ENCODE results near the gene FAM107B.
"Not testable (repeated sequence)": the region's sequence is repeated elsewhere in the genome, so short reads cannot be mapped to it uniquely, and the experiment has no call there.

FAM107B gene

DNA sequence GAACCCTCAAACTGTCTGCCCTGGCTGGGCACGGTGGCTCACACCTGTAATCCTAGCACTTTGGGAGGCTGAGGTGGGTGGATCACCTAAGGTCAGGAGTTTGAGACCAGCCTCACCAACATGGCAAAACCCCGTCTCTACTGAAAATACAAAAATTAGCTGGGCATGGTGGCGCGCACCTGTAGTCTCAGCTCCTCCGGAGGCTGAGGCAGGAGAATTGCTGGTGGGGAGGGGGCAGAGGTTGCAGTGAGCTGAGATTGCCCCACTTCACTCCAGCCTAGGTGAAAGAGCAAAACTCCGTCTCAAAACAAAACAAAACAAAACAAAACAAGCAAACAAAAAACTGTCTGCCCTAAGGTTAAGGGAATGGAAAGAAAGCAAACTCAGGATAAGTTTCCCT lies 115.6 kb downstream of the FAM107B start:
- DNase-seq, result not testable (repeated sequence)

GRCh38 chr10:14658331-14659127 lies 116.2 kb downstream of the FAM107B start:
- DNase-seq, result no peak

DNA sequence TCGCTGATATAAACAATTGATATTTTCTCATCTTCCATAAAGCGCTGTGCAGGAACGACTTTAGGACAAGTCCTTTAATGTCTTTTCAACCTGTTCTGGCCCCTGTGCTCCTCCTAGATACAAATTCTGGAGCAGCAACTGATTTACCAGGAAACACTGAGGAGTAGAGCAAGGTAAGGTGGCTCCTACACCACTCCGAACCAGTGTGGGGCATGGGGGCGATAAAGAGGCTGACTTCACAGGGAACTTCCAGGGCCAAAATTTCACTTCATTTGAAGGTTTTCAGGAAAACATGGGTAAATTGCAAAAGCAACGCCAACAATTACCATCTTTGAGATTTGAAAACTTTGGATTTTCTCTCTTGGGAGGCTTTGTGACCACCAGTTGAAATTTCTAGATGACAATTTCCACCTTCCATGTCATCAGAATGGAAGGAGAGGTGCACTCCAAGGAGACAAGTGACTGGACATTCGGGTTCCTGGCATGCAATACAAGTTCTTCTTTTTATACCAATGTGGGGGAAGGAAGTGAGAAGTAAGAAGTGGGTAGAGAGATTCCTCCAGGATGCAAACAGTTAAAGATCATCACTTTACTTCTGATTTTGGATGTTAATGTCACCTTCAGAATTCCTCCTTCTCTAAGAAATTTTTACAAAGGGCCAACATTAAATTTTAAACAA lies 118.5 kb downstream of the FAM107B start:
- DNase-seq, result no peak

GRCh38 chr10:14654821-14655382 lies 119.8 kb downstream of the FAM107B start:
- DNase-seq, result no peak

- DNase-seq, result no peak
These were observed 121.2 kb downstream of the FAM107B start for GRCh38 chr10:14653271-14654161.

- no peak for DNase-seq
These were observed 121.9 kb downstream of the FAM107B start for GRCh38 chr10:14652816-14653215.

- no peak for DNase-seq
These were observed 122.6 kb downstream of the FAM107B start for GRCh38 chr10:14652067-14652466.

DNA sequence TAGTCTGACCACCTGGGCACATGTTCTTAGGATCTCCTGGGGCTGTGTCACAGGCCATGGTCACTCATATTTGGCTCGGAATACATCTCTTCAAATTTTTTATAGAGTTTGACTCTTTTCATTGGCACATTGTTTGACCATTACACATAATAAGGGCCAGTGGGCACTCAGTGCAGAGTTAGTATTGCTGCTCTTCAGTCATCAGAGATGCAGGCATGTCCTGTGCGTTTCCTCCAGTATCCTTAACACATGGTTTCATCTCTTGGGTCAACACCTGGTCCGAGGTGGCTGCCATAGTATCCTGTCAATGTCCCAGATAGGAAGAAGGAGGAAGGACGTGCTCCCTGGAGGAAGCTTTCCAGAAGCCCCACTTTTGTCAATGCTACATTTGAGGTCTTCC lies 125.0 kb downstream of the FAM107B start:
- DNase-seq, result no peak

DNA sequence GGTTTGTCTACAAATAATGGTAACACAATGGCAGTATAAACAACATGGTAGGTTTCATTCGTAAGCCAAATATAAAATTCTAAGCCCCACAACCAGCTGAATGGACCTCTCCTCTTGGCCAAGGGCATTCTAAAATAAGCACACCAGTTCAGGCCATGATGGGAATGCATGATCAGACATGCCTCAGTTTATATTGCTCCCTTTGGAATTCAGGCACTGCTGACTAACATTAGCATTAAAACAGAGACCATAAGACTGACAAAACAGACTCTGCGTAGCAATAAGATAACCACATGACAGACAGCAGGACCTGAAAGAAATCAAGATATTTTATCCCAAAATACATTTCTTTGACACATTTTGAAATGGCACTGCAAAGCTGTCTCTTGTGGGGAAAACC lies 125.8 kb downstream of the FAM107B start:
- no peak for DNase-seq

DNA sequence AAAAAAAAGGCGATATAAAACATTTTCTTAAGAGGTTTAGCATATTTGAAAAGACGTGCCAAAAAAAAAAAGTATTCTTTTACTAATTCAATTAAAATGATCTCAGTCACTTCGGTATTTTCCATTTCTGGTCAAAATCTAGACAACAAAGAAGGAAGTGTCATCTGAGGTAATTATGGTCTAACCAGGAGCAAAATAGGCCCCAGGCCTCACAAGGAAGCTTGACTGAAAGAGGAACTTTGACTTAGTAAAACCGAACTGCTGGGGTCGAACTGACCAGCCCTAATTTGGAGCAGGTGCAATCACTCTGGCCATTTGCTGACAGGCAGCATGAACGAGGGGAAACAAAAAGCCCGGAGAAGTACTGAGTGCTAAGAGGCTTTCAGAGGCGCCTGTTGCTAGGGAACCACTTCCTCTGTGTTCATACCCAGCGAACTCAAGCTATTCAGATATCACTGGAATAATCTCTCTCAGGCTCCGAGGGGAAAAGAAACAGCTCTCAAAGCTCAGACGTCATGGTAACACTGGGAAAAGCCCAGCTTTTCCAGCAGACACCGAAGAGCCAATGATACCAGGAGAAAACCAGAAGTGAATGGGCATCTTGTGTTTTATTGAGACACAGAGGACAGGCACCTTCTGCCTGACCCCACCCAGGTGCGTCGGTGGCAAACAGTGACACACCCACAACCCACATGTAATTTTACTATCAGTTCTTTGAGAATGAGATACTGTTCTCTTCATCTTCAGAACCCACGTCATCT lies 126.5 kb downstream of the FAM107B start:
- peak; percentile 2 for DNase-seq

GRCh38 chr10:14645239-14645960 lies 129.3 kb downstream of the FAM107B start:
- DNase-seq, result no peak

- DNase-seq, result no peak
These were observed 135.1 kb downstream of the FAM107B start for GRCh38 chr10:14639637-14640036.

DNA sequence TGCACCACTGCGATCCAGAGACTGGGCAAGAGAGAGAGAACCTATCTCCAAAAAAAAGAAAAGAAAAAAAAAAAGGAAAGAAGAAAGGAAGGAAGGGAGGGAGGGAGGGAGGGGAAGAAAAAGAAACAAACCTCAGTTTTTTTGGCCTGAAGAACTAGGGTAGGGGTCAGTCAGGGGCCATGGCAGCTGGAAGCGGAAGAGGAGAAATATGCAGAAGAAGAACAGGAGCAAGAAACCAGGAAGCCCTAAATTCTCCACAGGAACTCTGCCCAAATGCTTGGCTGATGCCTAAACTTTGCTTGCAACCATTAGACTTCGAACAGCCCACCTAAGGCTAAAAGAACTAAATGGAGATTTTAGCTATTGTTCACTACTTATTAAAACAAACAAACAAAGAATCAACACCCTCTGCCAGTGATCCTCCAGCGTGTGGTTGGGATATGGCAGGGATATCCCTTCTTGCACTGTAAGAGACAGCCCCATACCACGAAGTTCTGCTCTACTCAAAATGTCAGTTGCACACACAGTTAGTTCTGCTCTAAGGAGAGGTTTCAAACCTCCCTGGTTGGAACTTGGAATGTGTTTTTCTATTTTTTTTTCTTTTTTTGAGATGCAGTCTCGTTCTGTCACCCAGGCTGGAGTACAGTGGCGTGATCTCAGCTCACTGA lies 139.5 kb downstream of the FAM107B start:
- DNase-seq, result no peak

DNA sequence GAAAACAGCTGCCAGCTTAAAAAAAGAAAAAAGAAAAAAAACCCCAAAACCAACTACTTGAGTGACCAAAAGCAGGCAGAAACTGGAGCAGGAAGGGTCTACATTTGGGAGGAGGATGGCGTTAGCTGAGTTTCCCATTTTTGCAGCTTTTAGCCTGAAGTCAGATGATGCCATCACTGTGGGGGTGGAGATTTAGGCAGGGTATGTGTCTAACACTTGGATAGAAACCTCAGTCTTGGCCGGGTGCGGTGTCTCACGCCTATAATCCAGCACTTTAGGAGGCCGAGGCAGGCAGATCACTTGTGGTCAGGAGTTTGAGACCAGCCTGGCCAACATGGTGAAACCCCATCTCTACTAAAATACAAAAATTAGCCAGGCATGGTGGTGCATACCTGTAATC lies 140.1 kb downstream of the FAM107B start:
- not testable (repeated sequence) for DNase-seq

DNA sequence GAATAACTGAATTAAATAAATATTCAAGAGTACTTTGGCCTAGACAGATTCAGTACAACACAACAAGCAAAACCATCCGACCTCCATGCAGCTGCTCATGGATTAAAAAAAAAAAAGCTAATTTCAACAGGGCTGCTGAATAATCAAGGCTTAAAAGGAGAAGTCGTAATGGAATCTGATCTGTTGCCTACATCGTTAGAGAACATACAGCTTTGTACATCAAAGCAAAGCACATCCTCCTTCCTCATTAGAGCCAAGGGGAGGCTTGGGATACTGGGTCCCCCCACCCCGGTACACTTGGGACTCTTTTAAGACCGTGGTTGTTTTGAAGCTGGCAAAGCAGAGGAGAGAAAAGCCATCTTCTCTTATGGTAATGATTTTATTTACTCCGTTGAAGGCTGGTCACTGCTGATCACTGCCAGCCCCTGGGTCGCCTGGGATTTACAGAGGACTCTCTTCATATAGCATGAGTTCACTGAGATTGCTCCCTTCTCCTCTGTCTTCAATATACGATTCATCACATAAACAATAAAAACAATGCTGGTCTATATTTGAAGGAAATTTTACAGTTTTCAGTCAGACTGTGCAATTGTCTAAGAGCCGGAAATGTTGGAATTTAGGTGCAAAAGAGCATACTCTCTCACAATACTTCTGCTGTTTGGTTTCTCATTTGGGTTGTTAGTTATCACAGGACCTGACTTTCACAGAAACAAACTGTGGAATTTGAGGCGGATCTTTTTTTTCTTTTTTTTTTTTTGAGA lies 148.8 kb downstream of the FAM107B start:
- no peak for DNase-seq

- no peak for DNase-seq
These were observed 149.5 kb downstream of the FAM107B start for GRCh38 chr10:14625192-14625631.

GRCh38 chr10:14624600-14624999 lies 150.1 kb downstream of the FAM107B start:
- no peak for DNase-seq

- no peak for DNase-seq
These were observed 150.8 kb downstream of the FAM107B start for GRCh38 chr10:14623931-14624330.

- DNase-seq, result no peak
These were observed 153.7 kb downstream of the FAM107B start for GRCh38 chr10:14621037-14621436.

- DNase-seq, result no peak
These were observed 156.0 kb downstream of the FAM107B start for GRCh38 chr10:14618674-14619073.
